Stomach (tissue), 9 donors: ENCODE data around the gene NF1. TPM values are rescaled to one million over a fixed set of nuclear protein-coding genes. Genes with fewer than 3 reads are reported as not detected.

Source experiments
- DNase-seq, 2 donors: peaks; one replicate each; pipeline versions ENCODE4 v3.0.0 to v3.0.0-alpha.2; 2013 to 2019
- H3K27ac ChIP-seq, 5 donors: fragments of 200-600 bp in 4 of 5; sonication (generic) in 4 of 5; one replicate each; pipeline ENCODE4 v1.5.1; 2013 to 2019; ENCODE audit warnings: mild to moderate bottlenecking in 1 of 5, moderate library complexity in 1 of 5
- H3K27me3 ChIP-seq, 3 donors: fragments of 200-600 bp; sonication (generic); one replicate each; pipeline ENCODE4 v1.5.1; 2017 to 2019; ENCODE audit warnings: mixed run types in 1 of 3
- H3K36me3 ChIP-seq, 4 donors: fragments of 200-600 bp; sonication (generic); 1 replicate in 3 of 4; 2 replicates in 1 of 4; pipeline ENCODE4 v1.5.1; 2016 to 2019
- H3K4me1 ChIP-seq, 4 donors: fragments of 200-600 bp; sonication (generic); one replicate each; pipeline ENCODE4 v1.5.1; 2016 to 2019
- H3K4me3 ChIP-seq, 4 donors: fragments of 200-600 bp; sonication (generic) in 3 of 4; one replicate each; pipeline ENCODE4 v1.5.1; 2016 to 2019; ENCODE audit warnings: mild to moderate bottlenecking in 1 of 4
- H3K9me3 ChIP-seq, 4 donors: fragments of 200-600 bp; sonication (generic); one replicate each; pipeline ENCODE4 v1.5.1; 2016 to 2019
- EP300 ChIP-seq: sonication (generic); formaldehyde crosslinking; IDR thresholded peaks from one replicate; pipeline ENCODE4 v1.6.1; 2017; ENCODE audit warnings: antibody characterized with exemption
- POLR2A ChIP-seq, 4 donors: fragments of 450-650 bp; IDR thresholded peaks; one replicate each; pipeline ENCODE4 v1.6.1; 2016; ENCODE audit warnings: antibody characterized with exemption in 4 of 4, control low read depth in 2 of 4, mild to moderate bottlenecking in 1 of 4, moderate library complexity in 1 of 4
- POLR2AphosphoS5 ChIP-seq, 3 donors: sonication (generic); formaldehyde crosslinking; IDR thresholded peaks; one replicate each; pipeline ENCODE4 v1.6.1; 2016; ENCODE audit warnings: antibody characterized with exemption in 3 of 3
- WGBS, 5 donors: extraction: QIAGEN DNeasy Blood & Tissue Kit in 3 of 5; methylation state at CpG; one replicate each; pipeline versions ENCODE4 v1.1.5 to v1.1.7; 2013 to 2018; 5-methylcytosine and 5-hydroxymethylcytosine counted together
- intact Hi-C: fragments of 100-400 bp; cut with DNase I; formaldehyde crosslinking; loops from one replicate; pipeline ENCODE4 v1.15.1; 2023; ENCODE audit warnings: low total_unique reads
- polyA plus RNA-seq, 3 donors: library from polyadenylated mRNA; stranded (reverse); fragments of 200-250 nt; gene quantifications; one replicate each; pipeline ENCODE4 v1.2.3, GENCODE V29; 2013
- total RNA-seq, 5 donors: library from RNA; depleted of rRNA; stranded (reverse); fragments of >200 nt; gene quantifications; one replicate each; pipeline versions ENCODE4 v1.1.0 to v1.2.3, GENCODE V29; 2014 to 2016
- TF ChIP-seq, protein P1 (sequence below), 7 experiments: fragments of 450-650 bp in 4 of 7; fragments of 200-600 bp in 3 of 7; sonication (generic) in 3 of 7; IDR thresholded peaks; one replicate each; pipeline ENCODE4 v1.5.1; 2016 to 2019; ENCODE audit warnings: antibody characterized with exemption in 7 of 7, control low read depth in 2 of 7, mild to moderate bottlenecking in 1 of 7
- donor health status: healthy with polysubstance abuse.
- donor health status: Bipolar disorder and iron deficiency.
- donor health status: healthy.

Gene NF1
- total and polyA plus RNA-seq, 8 donors: 5.2 to 108 (median 50.5) TPM

DNA sequence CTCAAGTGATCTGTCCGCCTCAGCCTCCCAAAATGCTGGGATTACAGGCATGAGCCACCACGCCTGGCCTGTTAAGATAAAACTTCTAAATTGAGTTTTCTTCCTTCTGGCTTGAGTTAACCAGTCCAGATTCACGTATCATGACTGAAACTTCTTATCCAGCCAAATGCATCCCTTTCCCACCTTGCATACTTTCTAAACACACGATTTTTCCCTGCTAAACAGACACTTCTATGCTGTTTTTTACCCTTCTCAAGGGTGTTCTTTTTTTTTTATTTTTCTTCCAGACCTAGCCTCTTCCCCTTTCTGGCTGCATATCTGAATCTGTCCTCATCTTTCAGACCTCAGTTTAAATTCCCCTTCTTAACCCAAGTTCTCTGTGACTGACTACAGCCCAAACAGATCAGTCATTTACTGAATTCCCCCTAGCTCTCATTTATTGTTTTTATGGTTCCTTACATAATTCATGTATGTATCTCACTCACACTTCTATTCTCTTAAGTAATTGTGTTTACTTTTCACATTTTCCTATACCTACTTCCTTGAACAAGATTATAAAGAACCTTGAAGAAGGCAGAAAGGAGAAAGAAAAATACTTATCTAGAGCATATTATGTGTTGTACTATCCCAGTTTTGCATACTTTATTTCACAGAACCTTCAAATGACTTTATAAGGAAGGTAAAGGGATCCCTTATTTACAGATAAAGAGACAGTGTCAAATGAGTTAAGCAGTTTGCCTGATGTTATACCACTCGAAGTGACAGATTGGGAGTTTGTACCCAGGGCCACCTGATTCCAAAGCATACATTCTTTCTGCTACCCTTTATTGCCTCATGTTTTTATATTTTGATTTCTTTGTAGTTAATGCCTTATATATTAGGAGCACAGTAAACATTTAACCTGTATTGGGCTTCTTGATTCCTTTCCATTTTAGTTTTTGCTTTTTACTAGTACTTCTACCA is 213.9 kb downstream of the NF1 start:
- intact Hi-C loops: no loop called here
- 58 to 65% (median 58%) methylated on average over 5 of the region's 5 CpGs for WGBS, 5 donors
- peaks cover 0 to 17% (median 2%) of the 10 kb centered on the region in 4 donors for H3K4me1 ChIP-seq
- TF ChIP-seq POLR2A (IDR thresholded peaks at IDR 0.05): no peak
- TF ChIP-seq, protein P1, sequence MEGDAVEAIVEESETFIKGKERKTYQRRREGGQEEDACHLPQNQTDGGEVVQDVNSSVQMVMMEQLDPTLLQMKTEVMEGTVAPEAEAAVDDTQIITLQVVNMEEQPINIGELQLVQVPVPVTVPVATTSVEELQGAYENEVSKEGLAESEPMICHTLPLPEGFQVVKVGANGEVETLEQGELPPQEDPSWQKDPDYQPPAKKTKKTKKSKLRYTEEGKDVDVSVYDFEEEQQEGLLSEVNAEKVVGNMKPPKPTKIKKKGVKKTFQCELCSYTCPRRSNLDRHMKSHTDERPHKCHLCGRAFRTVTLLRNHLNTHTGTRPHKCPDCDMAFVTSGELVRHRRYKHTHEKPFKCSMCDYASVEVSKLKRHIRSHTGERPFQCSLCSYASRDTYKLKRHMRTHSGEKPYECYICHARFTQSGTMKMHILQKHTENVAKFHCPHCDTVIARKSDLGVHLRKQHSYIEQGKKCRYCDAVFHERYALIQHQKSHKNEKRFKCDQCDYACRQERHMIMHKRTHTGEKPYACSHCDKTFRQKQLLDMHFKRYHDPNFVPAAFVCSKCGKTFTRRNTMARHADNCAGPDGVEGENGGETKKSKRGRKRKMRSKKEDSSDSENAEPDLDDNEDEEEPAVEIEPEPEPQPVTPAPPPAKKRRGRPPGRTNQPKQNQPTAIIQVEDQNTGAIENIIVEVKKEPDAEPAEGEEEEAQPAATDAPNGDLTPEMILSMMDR (IDR thresholded peaks at IDR 0.05): no peak
- TF ChIP-seq POLR2AphosphoS5 (IDR thresholded peaks at IDR 0.05): no peak
- TF ChIP-seq EP300: no peak
- H3K27me3 ChIP-seq: no peaks in the 10 kb centered on the region
- peak overlapping the region in 1 of 4 donors; percentile 10 for H3K4me3 ChIP-seq
- peak overlapping the region in 2 of 5 donors; percentile 65 to 81 for H3K27ac ChIP-seq
- no peaks in the 10 kb centered on the region for H3K9me3 ChIP-seq
- no peak for DNase-seq
- peaks cover 0 to 16% (median 9%) of the 10 kb centered on the region in 4 donors for H3K36me3 ChIP-seq

DNA sequence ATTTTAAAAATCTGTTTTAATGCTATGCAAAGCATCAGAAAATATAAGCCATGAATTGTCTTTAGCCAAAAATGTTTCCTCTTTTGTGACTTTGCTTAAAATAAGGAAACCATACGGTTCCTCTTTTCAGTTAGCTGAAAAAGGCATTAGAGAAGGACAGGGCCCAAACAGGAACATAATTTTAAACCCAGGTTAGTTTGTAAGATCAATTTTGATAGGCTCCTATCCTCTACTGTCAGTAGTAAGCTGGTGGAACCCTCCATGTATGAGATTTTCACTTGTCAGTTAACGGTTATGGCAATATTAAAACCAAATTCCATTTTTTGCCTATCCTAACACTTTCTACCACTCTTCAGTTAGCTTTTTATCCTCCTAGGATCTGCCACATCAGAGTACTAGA is 214.8 kb downstream of the NF1 start:
- Histone ChIP-seq H3K27ac (peak overlapping the region in 2 of 5 donors; percentile 65 to 81), H3K9me3 (no peaks in the 10 kb centered on the region), H3K36me3 (peaks cover 0 to 11% (median 4%) of the 10 kb centered on the region in 4 donors), H3K4me3 (peak overlapping the region in 2 of 4 donors; percentile 18 to 33), H3K4me1 (peaks cover 0 to 17% (median 2%) of the 10 kb centered on the region in 4 donors), H3K27me3 (no peaks in the 10 kb centered on the region)
- TF ChIP-seq EP300 (no peak), POLR2AphosphoS5 (IDR thresholded peaks at IDR 0.05) (no peak), POLR2A (IDR thresholded peaks at IDR 0.05) (no peak)
- TF ChIP-seq, protein P1 (IDR thresholded peaks at IDR 0.05): no peak
- WGBS, 5 donors: 66 to 84% (median 82%) methylated on average over 2 of the region's 2 CpGs
- intact Hi-C loops: no loop called here
- DNase-seq: no peak

DNA sequence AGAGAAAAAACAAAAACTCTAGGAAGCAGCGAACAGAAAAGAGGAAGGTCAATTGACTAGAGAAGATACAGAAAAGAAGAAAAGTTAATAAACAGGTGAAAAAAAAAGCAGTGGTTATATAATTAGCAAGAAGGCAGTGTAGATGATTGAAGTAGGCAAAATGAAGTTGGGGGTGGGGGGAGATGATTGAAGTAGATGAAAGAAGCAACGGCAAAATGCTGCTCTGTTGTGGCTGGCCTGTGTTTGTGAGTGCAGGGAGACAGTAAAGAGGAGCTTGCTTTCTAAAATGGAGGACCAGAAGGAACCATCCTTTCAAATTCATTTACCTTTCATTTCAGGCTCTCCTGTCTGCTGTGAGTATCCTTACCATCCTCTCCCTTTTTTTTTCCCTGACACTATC is 215.5 kb downstream of the NF1 start:
- peaks cover 0 to 18% (median 2%) of the 10 kb centered on the region in 4 donors for H3K4me1 ChIP-seq
- H3K9me3 ChIP-seq: no peaks in the 10 kb centered on the region
- H3K27ac ChIP-seq: peak overlapping the region in 4 of 5 donors; percentile 21 to 81 (median 48)
- no peaks in the 10 kb centered on the region for H3K27me3 ChIP-seq
- TF ChIP-seq, protein P1 (IDR thresholded peaks at IDR 0.05): no peak
- TF ChIP-seq EP300: no peak
- TF ChIP-seq POLR2AphosphoS5 (IDR thresholded peaks at IDR 0.05): no peak
- no peak for TF ChIP-seq POLR2A (IDR thresholded peaks at IDR 0.05)
- peak overlapping the region in 2 of 4 donors; percentile 18 to 33 for H3K4me3 ChIP-seq
- peak in 1 of 2 donors; percentile 48 for DNase-seq
- peaks cover 0 to 4% (median 1%) of the 10 kb centered on the region in 4 donors for H3K36me3 ChIP-seq
- intact Hi-C loops: no loop called here
- 35 to 63% (median 37%) methylated on average over 2 of the region's 2 CpGs for WGBS, 5 donors

DNA sequence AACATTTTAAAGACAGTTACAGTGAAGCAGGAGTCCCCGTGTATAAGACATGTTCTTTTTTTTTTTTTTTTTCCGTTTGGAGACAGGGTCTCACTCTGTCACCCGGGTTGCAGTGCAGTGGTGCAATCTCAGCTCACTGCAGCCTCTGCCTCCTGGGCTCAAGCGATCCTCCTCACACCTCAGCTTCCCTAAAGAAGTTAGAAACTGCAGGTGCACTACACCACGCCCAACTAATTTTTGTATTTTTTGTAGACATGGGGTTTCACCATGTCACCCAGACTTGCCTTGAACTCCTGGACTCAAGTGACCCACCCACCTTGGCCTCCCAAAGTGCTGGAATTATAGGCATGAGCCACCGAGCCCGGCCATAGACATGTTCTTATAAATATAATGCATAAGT is 216.1 kb downstream of the NF1 start:
- no peak for DNase-seq
- intact Hi-C loops: no loop called here
- 72 to 81% (median 75%) methylated on average over 7 of the region's 7 CpGs for WGBS, 5 donors
- peak overlapping the region in 2 of 4 donors; percentile 18 to 33 for H3K4me3 ChIP-seq
- no peaks in the 10 kb centered on the region for H3K9me3 ChIP-seq
- peaks cover 0 to 25% (median 2%) of the 10 kb centered on the region in 4 donors for H3K4me1 ChIP-seq
- peak overlapping the region in 4 of 5 donors; percentile 21 to 81 (median 54) for H3K27ac ChIP-seq
- TF ChIP-seq POLR2A (IDR thresholded peaks at IDR 0.05): no peak
- TF ChIP-seq POLR2AphosphoS5 (IDR thresholded peaks at IDR 0.05): no peak
- TF ChIP-seq EP300: no peak
- TF ChIP-seq, protein P1 (IDR thresholded peaks at IDR 0.05): no peak
- peaks cover 0 to 3% (median 0%) of the 10 kb centered on the region in 4 donors for H3K36me3 ChIP-seq
- no peaks in the 10 kb centered on the region for H3K27me3 ChIP-seq
